ENCODE results near the gene CENPU.

DNA sequence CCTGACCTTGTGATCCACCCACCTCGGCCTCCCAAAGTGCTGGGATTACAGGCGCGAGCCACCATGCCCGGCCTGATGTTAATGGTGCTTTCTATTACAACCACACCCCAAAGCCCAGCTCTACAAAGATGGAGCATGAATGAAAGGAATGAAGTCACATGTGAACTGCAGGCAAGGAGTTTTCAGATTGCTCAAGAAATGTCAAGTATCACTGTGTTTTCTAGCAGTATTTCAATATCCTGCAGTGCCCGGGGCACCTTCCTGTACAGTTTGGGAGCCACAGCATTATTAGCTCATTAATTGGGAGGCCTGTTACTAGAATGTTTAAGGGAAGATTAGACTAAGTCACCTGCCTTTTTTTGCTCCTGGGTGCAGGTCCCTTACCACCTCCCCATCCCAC is 44.2 kb downstream of the CENPU start:
- TF ChIP-seq SAP130 (CRISPR knock-in tag; IDR thresholded peaks at IDR 0.05; ENCODE audit: low read depth) (no peak), MAZ (IDR thresholded peaks at IDR 0.05; ENCODE audit: borderline replicate concordance, low read depth, low read length) (no peak), MAZ (CRISPR knock-in tag; IDR thresholded peaks at IDR 0.05; ENCODE audit: low read depth) (no peak), SETDB1 (CRISPR knock-in tag; IDR thresholded peaks at IDR 0.05; ENCODE audit: borderline replicate concordance) (no peak), ZNF788 (CRISPR knock-in tag; IDR thresholded peaks at IDR 0.05; ENCODE audit: borderline replicate concordance) (no peak), ZNF121 (CRISPR knock-in tag; IDR thresholded peaks at IDR 0.05) (no peak), ZSCAN12 (CRISPR knock-in tag; IDR thresholded peaks at IDR 0.05) (no peak), PRDM4 (CRISPR knock-in tag; IDR thresholded peaks at IDR 0.05; ENCODE audit: borderline replicate concordance) (no peak), NPAS2 (CRISPR knock-in tag; IDR thresholded peaks at IDR 0.05; ENCODE audit: borderline replicate concordance) (no peak), TBL1XR1 (IDR thresholded peaks at IDR 0.05; ENCODE audit: borderline replicate concordance, low read length, partially characterized antibody) (no peak), ZNF260 (CRISPR knock-in tag; IDR thresholded peaks at IDR 0.05; ENCODE audit: borderline replicate concordance, low read depth) (no peak)
- TF ChIP-seq, protein P1, sequence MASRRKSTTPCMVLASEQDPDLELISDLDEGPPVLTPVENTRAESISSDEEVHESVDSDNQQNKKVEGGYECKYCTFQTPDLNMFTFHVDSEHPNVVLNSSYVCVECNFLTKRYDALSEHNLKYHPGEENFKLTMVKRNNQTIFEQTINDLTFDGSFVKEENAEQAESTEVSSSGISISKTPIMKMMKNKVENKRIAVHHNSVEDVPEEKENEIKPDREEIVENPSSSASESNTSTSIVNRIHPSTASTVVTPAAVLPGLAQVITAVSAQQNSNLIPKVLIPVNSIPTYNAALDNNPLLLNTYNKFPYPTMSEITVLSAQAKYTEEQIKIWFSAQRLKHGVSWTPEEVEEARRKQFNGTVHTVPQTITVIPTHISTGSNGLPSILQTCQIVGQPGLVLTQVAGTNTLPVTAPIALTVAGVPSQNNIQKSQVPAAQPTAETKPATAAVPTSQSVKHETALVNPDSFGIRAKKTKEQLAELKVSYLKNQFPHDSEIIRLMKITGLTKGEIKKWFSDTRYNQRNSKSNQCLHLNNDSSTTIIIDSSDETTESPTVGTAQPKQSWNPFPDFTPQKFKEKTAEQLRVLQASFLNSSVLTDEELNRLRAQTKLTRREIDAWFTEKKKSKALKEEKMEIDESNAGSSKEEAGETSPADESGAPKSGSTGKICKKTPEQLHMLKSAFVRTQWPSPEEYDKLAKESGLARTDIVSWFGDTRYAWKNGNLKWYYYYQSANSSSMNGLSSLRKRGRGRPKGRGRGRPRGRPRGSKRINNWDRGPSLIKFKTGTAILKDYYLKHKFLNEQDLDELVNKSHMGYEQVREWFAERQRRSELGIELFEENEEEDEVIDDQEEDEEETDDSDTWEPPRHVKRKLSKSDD (CRISPR knock-in tag; IDR thresholded peaks at IDR 0.05; ENCODE audit: low read depth), result no peak
